Epithelial cell of alveolus of lung (primary cell): ENCODE data around the gene KIDINS220. TPM values are rescaled to one million over a fixed set of nuclear protein-coding genes. Genes with fewer than 3 reads are reported as not detected.

Experiments
- total RNA-seq: library from RNA; depleted of rRNA; stranded (reverse); fragments of >200 nt; gene quantifications from 2 replicates; pipeline ENCODE4 v1.2.1, GENCODE V29; 2015

The KIDINS220 gene
- 21.7 and 45.6 TPM in 2 replicates for total RNA-seq

GRCh38 chr2:8836971-8837794, at the start of gene KIDINS220:
Gene KIDINS220 (minus strand): TSS chr2:8837613. CDS start chr2:8827093, 10,520 bp downstream.

DNA sequence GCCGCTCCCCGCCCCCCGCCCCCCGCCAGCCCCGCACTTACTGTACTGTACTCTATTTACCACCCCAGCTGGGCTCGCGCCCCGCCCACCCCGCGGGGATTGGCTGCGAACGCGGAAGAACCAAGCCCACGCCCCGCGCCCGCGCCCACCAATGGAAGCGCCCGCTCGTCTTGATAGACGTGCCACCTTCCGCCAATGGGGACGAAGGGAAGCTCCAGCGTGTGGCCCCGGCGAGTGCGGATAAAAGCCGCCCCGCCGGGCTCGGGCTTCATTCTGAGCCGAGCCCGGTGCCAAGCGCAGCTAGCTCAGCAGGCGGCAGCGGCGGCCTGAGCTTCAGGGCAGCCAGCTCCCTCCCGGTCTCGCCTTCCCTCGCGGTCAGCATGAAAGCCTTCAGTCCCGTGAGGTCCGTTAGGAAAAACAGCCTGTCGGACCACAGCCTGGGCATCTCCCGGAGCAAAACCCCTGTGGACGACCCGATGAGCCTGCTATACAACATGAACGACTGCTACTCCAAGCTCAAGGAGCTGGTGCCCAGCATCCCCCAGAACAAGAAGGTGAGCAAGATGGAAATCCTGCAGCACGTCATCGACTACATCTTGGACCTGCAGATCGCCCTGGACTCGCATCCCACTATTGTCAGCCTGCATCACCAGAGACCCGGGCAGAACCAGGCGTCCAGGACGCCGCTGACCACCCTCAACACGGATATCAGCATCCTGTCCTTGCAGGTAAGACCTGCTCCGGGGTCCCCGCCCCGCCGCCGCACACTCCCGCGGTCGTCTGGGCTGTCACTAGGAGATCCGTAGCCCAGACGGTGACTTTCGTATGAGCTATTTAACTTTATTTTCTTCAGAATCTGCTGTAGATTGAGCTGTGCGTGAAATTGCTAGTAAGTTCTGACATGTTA, 155.4 kb downstream of the KIDINS220 start, which contains the start of gene ID2:
Gene ID2, plus strand, starts transcription at position 271 of the 907 bp plus-strand sequence. Its CDS starts 110 bp downstream, at position 381.

Other genes starting within 250 kb of the KIDINS220 start
- 31.5 and 267 TPM in 2 replicates for gene ID2, start 155.6 kb downstream of the KIDINS220 start, total RNA-seq
- 31.4 and 34.9 TPM in 2 replicates for gene MBOAT2, start 166.1 kb upstream of the KIDINS220 start, total RNA-seq